Liver (tissue), 9 donors: ENCODE results near the gene CUL4A. TPM values are rescaled to one million over a fixed set of nuclear protein-coding genes. Genes with fewer than 3 reads are reported as not detected.
"Not testable (repeated sequence)": the region's sequence is repeated elsewhere in the genome, so short reads cannot be mapped to it uniquely, and the experiment has no call there.

Experiments
- DNase-seq: peaks from one replicate; pipeline ENCODE4 v3.0.0-alpha.2; 2017; ENCODE audit warnings: low spot score
- H3K27ac ChIP-seq, 2 donors: one replicate each; pipeline ENCODE4 v1.7.0; 2013; ENCODE audit warnings: inconsistent platforms in 2 of 2, low read length in 2 of 2, control low read depth in 1 of 2, low read depth in 1 of 2, mild to moderate bottlenecking in 1 of 2
- H3K27me3 ChIP-seq, 4 donors: one replicate each; pipeline versions ENCODE4 v1.6.1 to v1.7.0; 2013; ENCODE audit warnings: low read length in 3 of 4, inconsistent platforms in 1 of 4, mild to moderate bottlenecking in 1 of 4, moderate library complexity in 1 of 4; ENCODE audit not compliant: control insufficient read depth in 4 of 4, insufficient read depth in 4 of 4
- H3K36me3 ChIP-seq, 4 donors: one replicate each; pipeline versions ENCODE4 v1.6.1 to v1.7.0; 2013; ENCODE audit warnings: low read length in 3 of 4, mild to moderate bottlenecking in 3 of 4, low read depth in 1 of 4, moderate library complexity in 1 of 4; ENCODE audit not compliant: control insufficient read depth in 4 of 4, insufficient read depth in 3 of 4
- H3K4me1 ChIP-seq, 4 donors: one replicate each; pipeline versions ENCODE4 v1.6.1 to v1.7.0; 2013; ENCODE audit warnings: low read length in 3 of 4, mild to moderate bottlenecking in 3 of 4, moderate library complexity in 1 of 4; ENCODE audit not compliant: control insufficient read depth in 4 of 4, insufficient read depth in 4 of 4
- H3K4me3 ChIP-seq, 3 donors: one replicate each; pipeline versions ENCODE4 v1.6.1 to v1.7.0; 2013; ENCODE audit warnings: low read length in 3 of 3, control low read depth in 1 of 3, low read depth in 1 of 3, mild to moderate bottlenecking in 1 of 3
- H3K9ac ChIP-seq, 2 donors: one replicate each; pipeline ENCODE4 v1.7.0; 2013; ENCODE audit warnings: low read length in 2 of 2, mild to moderate bottlenecking in 2 of 2, moderate library complexity in 2 of 2, control low read depth in 1 of 2, low read depth in 1 of 2
- H3K9me3 ChIP-seq, 4 donors: one replicate each; pipeline versions ENCODE4 v1.6.1 to v1.7.0; 2013; ENCODE audit warnings: low read length in 3 of 4; ENCODE audit not compliant: control insufficient read depth in 4 of 4
- EGR1 ChIP-seq, 2 donors: IDR thresholded peaks; 2 replicates each; pipeline ENCODE4 v1.6.1; 2016 to 2018; ENCODE audit warnings: antibody characterized with exemption in 2 of 2, low read depth in 2 of 2
- FOXA1 ChIP-seq: IDR thresholded peaks from 2 replicates; pipeline ENCODE4 v1.6.1; 2016; ENCODE audit warnings: antibody characterized with exemption
- FOXA2 ChIP-seq: IDR thresholded peaks from 2 replicates; pipeline ENCODE4 v1.6.1; 2016; ENCODE audit warnings: antibody characterized with exemption
- GABPA ChIP-seq, 2 donors: IDR thresholded peaks in 1 of 2; conservative IDR thresholded peaks in 1 of 2; 2 replicates each; pipeline ENCODE4 v1.6.1; 2016; ENCODE audit warnings: antibody characterized with exemption in 2 of 2, mild to moderate bottlenecking in 1 of 2, moderate library complexity in 1 of 2
- HNF4A ChIP-seq, 2 donors: conservative IDR thresholded peaks; 2 replicates each; pipeline ENCODE4 v1.6.1; 2016; ENCODE audit warnings: antibody characterized with exemption in 2 of 2, mild to moderate bottlenecking in 2 of 2
- HNF4G ChIP-seq: IDR thresholded peaks from 2 replicates; pipeline ENCODE4 v1.6.1; 2016; ENCODE audit warnings: antibody characterized with exemption
- JUND ChIP-seq, 2 donors: IDR thresholded peaks; 2 replicates each; pipeline ENCODE4 v1.6.1; 2016; ENCODE audit warnings: antibody characterized with exemption in 2 of 2
- NR2F2 ChIP-seq: IDR thresholded peaks from 2 replicates; pipeline ENCODE4 v1.6.1; 2016; ENCODE audit warnings: antibody characterized with exemption
- RAD21 ChIP-seq, 2 donors: IDR thresholded peaks; 2 replicates each; pipeline ENCODE4 v1.6.1; 2016; ENCODE audit warnings: antibody characterized with exemption in 2 of 2, mild to moderate bottlenecking in 2 of 2
- RXRA ChIP-seq, 2 donors: IDR thresholded peaks; 2 replicates each; pipeline ENCODE4 v1.6.1; 2017 to 2018; ENCODE audit warnings: antibody characterized with exemption in 2 of 2, mild to moderate bottlenecking in 1 of 2
- SP1 ChIP-seq: IDR thresholded peaks from 2 replicates; pipeline ENCODE4 v1.6.1; 2018; ENCODE audit warnings: antibody characterized with exemption, mild to moderate bottlenecking
- TAF1 ChIP-seq: conservative IDR thresholded peaks from 2 replicates; pipeline ENCODE4 v1.6.1; 2016; ENCODE audit warnings: antibody characterized with exemption, mild to moderate bottlenecking
- YY1 ChIP-seq: IDR thresholded peaks from 2 replicates; pipeline ENCODE4 v1.6.1; 2016; ENCODE audit warnings: antibody characterized with exemption, mild to moderate bottlenecking
- WGBS: extraction: QIAGEN DNeasy Blood & Tissue Kit; methylation state at CpG from one replicate; pipeline ENCODE4 v1.1.7; 2013; 5-methylcytosine and 5-hydroxymethylcytosine counted together
- polyA plus RNA-seq, 2 donors: library from polyadenylated mRNA; stranded (reverse) in 1 of 2; unstranded in 1 of 2; fragments of 200-250 nt in 1 of 2; fragments of >200 nt in 1 of 2; fragmentation: Nextera tagmentation in 1 of 2; extraction: Ambion mirVana in 1 of 2; gene quantifications; one replicate each; pipeline versions ENCODE4 v1.2.1 to v1.2.3, GENCODE V29; 2013 to 2015
- total RNA-seq, 2 donors: library from RNA; depleted of rRNA; stranded (reverse); fragments of >200 nt; gene quantifications; one replicate each; pipeline ENCODE4 v1.2.3, GENCODE V29; 2014
- TF ChIP-seq, protein P1 (sequence below): IDR thresholded peaks from 2 replicates; pipeline ENCODE4 v1.6.1; 2016; ENCODE audit warnings: antibody characterized with exemption, mild to moderate bottlenecking
- TF ChIP-seq, protein P2 (sequence below): IDR thresholded peaks from 2 replicates; pipeline ENCODE4 v1.6.1; 2016; ENCODE audit warnings: antibody characterized with exemption
- TF ChIP-seq, protein P3 (sequence below): IDR thresholded peaks from 2 replicates; pipeline ENCODE4 v1.6.1; 2016; ENCODE audit warnings: antibody characterized with exemption
- TF ChIP-seq, protein P4 (sequence below): fragments of 150-350 bp; IDR thresholded peaks from 2 replicates; pipeline ENCODE4 v1.5.1; 2017; ENCODE audit warnings: improper control_type of control experiment, low read depth, low read length; ENCODE audit not compliant: missing input control
- TF ChIP-seq, protein P5 (sequence below): IDR thresholded peaks from 2 replicates; pipeline ENCODE4 v1.6.1; 2016; ENCODE audit warnings: antibody characterized with exemption
- donor health status: healthy.
- donor health status: healthy.
- donor health status: healthy.
- donor health status: healthy.
- donor health status: healthy.

CUL4A gene
- total and polyA plus RNA-seq, 4 donors, result 19.9 to 89.4 (median 45.9) TPM

DNA sequence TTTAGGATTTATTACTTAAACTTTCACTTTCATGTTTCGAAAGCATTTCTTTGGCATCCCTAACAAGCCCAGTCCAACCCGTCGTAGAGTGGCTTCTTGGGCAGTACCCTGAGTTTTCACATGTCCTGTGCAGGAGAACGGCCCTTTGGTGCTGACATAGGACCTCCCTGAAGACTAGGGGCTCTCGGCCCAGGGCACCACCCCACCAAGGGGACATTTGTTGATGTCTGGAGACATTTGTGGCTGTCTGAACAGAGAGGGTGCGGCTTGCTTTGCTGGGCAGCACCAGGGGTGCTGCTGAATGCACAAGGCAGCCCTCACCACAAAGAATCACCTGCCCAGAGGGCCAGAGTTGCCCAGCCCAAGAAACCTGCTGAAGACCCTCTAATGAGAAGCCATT lies 30.6 kb downstream of the CUL4A start:
- WGBS, result 94% methylated on average over 6 of the region's 6 CpGs
- no peak overlapping the region for H3K9ac ChIP-seq
- peaks cover 8 to 65% (median 37%) of the 10 kb centered on the region in 4 donors for H3K36me3 ChIP-seq
- H3K4me3 ChIP-seq, result no peak overlapping the region
- H3K4me1 ChIP-seq, result no peaks in the 10 kb centered on the region
- H3K27me3 ChIP-seq, result no peaks in the 10 kb centered on the region
- TF ChIP-seq HNF4A (conservative IDR thresholded peaks at IDR 0.05) (no peak), FOXA2 (no peak), EGR1 (IDR thresholded peaks at IDR 0.05; ENCODE audit: low read depth in 2 of 2) (no peak), JUND (IDR thresholded peaks at IDR 0.05) (no peak), RAD21 (IDR thresholded peaks at IDR 0.05) (no peak), TAF1 (no peak), NR2F2 (no peak), SP1 (no peak), YY1 (no peak), RXRA (IDR thresholded peaks at IDR 0.05) (no peak), GABPA (IDR thresholded peaks at IDR 0.05 in 1 of 2, conservative IDR thresholded peaks at IDR 0.05 in 1 of 2) (no peak), HNF4G (no peak), FOXA1 (no peak)
- TF ChIP-seq, protein P1, sequence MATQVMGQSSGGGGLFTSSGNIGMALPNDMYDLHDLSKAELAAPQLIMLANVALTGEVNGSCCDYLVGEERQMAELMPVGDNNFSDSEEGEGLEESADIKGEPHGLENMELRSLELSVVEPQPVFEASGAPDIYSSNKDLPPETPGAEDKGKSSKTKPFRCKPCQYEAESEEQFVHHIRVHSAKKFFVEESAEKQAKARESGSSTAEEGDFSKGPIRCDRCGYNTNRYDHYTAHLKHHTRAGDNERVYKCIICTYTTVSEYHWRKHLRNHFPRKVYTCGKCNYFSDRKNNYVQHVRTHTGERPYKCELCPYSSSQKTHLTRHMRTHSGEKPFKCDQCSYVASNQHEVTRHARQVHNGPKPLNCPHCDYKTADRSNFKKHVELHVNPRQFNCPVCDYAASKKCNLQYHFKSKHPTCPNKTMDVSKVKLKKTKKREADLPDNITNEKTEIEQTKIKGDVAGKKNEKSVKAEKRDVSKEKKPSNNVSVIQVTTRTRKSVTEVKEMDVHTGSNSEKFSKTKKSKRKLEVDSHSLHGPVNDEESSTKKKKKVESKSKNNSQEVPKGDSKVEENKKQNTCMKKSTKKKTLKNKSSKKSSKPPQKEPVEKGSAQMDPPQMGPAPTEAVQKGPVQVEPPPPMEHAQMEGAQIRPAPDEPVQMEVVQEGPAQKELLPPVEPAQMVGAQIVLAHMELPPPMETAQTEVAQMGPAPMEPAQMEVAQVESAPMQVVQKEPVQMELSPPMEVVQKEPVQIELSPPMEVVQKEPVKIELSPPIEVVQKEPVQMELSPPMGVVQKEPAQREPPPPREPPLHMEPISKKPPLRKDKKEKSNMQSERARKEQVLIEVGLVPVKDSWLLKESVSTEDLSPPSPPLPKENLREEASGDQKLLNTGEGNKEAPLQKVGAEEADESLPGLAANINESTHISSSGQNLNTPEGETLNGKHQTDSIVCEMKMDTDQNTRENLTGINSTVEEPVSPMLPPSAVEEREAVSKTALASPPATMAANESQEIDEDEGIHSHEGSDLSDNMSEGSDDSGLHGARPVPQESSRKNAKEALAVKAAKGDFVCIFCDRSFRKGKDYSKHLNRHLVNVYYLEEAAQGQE, result no peak
- TF ChIP-seq, protein P2, sequence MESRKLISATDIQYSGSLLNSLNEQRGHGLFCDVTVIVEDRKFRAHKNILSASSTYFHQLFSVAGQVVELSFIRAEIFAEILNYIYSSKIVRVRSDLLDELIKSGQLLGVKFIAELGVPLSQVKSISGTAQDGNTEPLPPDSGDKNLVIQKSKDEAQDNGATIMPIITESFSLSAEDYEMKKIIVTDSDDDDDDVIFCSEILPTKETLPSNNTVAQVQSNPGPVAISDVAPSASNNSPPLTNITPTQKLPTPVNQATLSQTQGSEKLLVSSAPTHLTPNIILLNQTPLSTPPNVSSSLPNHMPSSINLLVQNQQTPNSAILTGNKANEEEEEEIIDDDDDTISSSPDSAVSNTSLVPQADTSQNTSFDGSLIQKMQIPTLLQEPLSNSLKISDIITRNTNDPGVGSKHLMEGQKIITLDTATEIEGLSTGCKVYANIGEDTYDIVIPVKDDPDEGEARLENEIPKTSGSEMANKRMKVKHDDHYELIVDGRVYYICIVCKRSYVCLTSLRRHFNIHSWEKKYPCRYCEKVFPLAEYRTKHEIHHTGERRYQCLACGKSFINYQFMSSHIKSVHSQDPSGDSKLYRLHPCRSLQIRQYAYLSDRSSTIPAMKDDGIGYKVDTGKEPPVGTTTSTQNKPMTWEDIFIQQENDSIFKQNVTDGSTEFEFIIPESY, result no peak
- TF ChIP-seq, protein P3, sequence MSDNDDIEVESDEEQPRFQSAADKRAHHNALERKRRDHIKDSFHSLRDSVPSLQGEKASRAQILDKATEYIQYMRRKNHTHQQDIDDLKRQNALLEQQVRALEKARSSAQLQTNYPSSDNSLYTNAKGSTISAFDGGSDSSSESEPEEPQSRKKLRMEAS, result no peak
- TF ChIP-seq, protein P4, sequence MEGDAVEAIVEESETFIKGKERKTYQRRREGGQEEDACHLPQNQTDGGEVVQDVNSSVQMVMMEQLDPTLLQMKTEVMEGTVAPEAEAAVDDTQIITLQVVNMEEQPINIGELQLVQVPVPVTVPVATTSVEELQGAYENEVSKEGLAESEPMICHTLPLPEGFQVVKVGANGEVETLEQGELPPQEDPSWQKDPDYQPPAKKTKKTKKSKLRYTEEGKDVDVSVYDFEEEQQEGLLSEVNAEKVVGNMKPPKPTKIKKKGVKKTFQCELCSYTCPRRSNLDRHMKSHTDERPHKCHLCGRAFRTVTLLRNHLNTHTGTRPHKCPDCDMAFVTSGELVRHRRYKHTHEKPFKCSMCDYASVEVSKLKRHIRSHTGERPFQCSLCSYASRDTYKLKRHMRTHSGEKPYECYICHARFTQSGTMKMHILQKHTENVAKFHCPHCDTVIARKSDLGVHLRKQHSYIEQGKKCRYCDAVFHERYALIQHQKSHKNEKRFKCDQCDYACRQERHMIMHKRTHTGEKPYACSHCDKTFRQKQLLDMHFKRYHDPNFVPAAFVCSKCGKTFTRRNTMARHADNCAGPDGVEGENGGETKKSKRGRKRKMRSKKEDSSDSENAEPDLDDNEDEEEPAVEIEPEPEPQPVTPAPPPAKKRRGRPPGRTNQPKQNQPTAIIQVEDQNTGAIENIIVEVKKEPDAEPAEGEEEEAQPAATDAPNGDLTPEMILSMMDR, result no peak
- TF ChIP-seq, protein P5, sequence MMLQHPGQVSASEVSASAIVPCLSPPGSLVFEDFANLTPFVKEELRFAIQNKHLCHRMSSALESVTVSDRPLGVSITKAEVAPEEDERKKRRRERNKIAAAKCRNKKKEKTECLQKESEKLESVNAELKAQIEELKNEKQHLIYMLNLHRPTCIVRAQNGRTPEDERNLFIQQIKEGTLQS, result no peak
- no peaks in the 10 kb centered on the region for H3K9me3 ChIP-seq
- no peak for DNase-seq
- H3K27ac ChIP-seq, result no peak overlapping the region

DNA sequence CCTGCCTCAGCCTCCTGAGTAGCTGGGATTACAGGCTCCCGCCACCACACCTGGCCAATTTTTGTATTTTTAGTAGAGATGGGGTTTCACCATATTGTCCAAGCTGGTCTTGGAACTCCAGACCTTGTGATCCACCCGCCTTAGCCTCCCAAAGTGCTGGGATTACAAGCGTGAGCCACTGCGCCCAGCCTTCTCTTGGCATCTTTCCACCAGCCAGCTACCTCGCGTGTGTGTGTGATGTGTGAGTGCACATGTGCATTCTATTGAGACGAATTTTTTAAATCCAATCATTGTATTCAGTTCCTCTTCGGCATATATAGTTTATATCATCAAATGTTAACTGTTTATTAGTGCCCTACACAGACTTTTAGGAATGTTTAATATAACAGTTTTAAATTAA lies 32.2 kb downstream of the CUL4A start:
- H3K9me3 ChIP-seq, H3K27me3 ChIP-seq, H3K4me1 ChIP-seq, H3K27ac ChIP-seq, H3K9ac ChIP-seq, H3K4me3 ChIP-seq, DNase-seq: not testable (repeated sequence)
- WGBS, result 95% methylated on average over 8 of the region's 8 CpGs
- peaks cover 11 to 72% (median 51%) of the 10 kb centered on the region in 4 donors for H3K36me3 ChIP-seq
